Measurements from ENCODE around the gene ABCC10. TPM values are rescaled to one million over a fixed set of nuclear protein-coding genes. Genes with fewer than 3 reads are reported as not detected.

The ABCC10 gene
- polyA plus RNA-seq, 1 donor from 2014 or later, result 22.4 TPM

- TF ChIP-seq TAF1 (IDR thresholded peaks at IDR 0.05; ENCODE audit: low read depth) (no peak), CTCF (IDR thresholded peaks at IDR 0.05; ENCODE audit: poor library complexity, severe bottlenecking) (no peak), POLR2AphosphoS5 (IDR thresholded peaks at IDR 0.05) (no peak), SMC3 (conservative IDR thresholded peaks at IDR 0.05; ENCODE audit: poor library complexity) (no peak), EZH2 (IDR thresholded peaks at IDR 0.05; ENCODE audit: borderline replicate concordance, insufficient read depth, low read length, poor library complexity, severe bottlenecking) (no peak), MXI1 (conservative IDR thresholded peaks at IDR 0.05; ENCODE audit: poor library complexity, severe bottlenecking) (no peak), EP300 (conservative IDR thresholded peaks at IDR 0.05; ENCODE audit: poor library complexity, severe bottlenecking) (no peak)
- TF ChIP-seq, protein P1, sequence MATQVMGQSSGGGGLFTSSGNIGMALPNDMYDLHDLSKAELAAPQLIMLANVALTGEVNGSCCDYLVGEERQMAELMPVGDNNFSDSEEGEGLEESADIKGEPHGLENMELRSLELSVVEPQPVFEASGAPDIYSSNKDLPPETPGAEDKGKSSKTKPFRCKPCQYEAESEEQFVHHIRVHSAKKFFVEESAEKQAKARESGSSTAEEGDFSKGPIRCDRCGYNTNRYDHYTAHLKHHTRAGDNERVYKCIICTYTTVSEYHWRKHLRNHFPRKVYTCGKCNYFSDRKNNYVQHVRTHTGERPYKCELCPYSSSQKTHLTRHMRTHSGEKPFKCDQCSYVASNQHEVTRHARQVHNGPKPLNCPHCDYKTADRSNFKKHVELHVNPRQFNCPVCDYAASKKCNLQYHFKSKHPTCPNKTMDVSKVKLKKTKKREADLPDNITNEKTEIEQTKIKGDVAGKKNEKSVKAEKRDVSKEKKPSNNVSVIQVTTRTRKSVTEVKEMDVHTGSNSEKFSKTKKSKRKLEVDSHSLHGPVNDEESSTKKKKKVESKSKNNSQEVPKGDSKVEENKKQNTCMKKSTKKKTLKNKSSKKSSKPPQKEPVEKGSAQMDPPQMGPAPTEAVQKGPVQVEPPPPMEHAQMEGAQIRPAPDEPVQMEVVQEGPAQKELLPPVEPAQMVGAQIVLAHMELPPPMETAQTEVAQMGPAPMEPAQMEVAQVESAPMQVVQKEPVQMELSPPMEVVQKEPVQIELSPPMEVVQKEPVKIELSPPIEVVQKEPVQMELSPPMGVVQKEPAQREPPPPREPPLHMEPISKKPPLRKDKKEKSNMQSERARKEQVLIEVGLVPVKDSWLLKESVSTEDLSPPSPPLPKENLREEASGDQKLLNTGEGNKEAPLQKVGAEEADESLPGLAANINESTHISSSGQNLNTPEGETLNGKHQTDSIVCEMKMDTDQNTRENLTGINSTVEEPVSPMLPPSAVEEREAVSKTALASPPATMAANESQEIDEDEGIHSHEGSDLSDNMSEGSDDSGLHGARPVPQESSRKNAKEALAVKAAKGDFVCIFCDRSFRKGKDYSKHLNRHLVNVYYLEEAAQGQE (IDR thresholded peaks at IDR 0.05; ENCODE audit: borderline replicate concordance), result no peak
- no peaks in the 10 kb centered on the region for H3K79me2 ChIP-seq (replicated peaks; ENCODE audit: insufficient read depth, low read length)
- no peaks in the 10 kb centered on the region for H3K36me3 ChIP-seq (ENCODE audit: insufficient read depth, low read length)
- H3K27me3 ChIP-seq (ENCODE audit: insufficient read depth, low read depth, low read length), result no peaks in the 10 kb centered on the region
- no peak overlapping the region for H3K4me3 ChIP-seq (ENCODE audit: low read length)
- H3K4me2 ChIP-seq (ENCODE audit: low read length), result no peak overlapping the region
- H3K27ac ChIP-seq (ENCODE audit: low read length), result no peak overlapping the region
- H3K9me3 ChIP-seq (ENCODE audit: low read length), result no peaks in the 10 kb centered on the region
- no peaks in the 10 kb centered on the region for H4K20me1 ChIP-seq (ENCODE audit: insufficient read depth)
- H3F3A ChIP-seq (ENCODE audit: insufficient read depth, low read length, poor library complexity, severe bottlenecking), result no peaks in the 10 kb centered on the region
- H3K9me2 ChIP-seq (ENCODE audit: insufficient read depth, low read length), result no peaks in the 10 kb centered on the region
- no peak overlapping the region for H2AFZ ChIP-seq (ENCODE audit: low read depth, low read length)
- H3K9ac ChIP-seq (ENCODE audit: low read length), result no peak overlapping the region
Measured at GRCh38 chr6:43499028-43499815, 71.9 kb downstream of the ABCC10 start.

Small RNAs within 50 kb of the gene (small RNA-seq; reads per million reads assigned to genes)
- gene MIR6780B, result 0 to 0.03 (median 0) reads per million in 3 experiments
- gene RNU6-1113P, result 0 reads per million in 3 experiments

Other genes starting within 250 kb of the ABCC10 start
- gene CUL9, start 245.3 kb upstream of the ABCC10 start, polyA plus RNA-seq, result 65.0 and 79.0 TPM in 2 replicates
- 48.3 and 65.5 TPM in 2 replicates for gene DNPH1, start 198.1 kb upstream of the ABCC10 start, polyA plus RNA-seq
- gene TTBK1, start 184.1 kb upstream of the ABCC10 start, polyA plus RNA-seq, result 4.2 and 6.8 TPM in 2 replicates
- 2.3 and 2.4 TPM in 2 replicates for gene SLC22A7, start 129.3 kb upstream of the ABCC10 start, polyA plus RNA-seq
- gene CRIP3, start 118.7 kb upstream of the ABCC10 start, polyA plus RNA-seq, result 3.7 and 11.6 TPM in 2 replicates
- 11.7 and 16.1 TPM in 2 replicates for gene ZNF318, start 57.9 kb upstream of the ABCC10 start, polyA plus RNA-seq
- 17.2 and 19.8 TPM in 2 replicates for gene DLK2, start 28.0 kb downstream of the ABCC10 start, polyA plus RNA-seq
- 11.4 and 12.6 TPM in 2 replicates for gene TJAP1, start 50.0 kb downstream of the ABCC10 start, polyA plus RNA-seq
- gene LRRC73, start 82.8 kb downstream of the ABCC10 start, polyA plus RNA-seq, result 4.7 and 6.9 TPM in 2 replicates
- gene YIPF3, start 89.4 kb downstream of the ABCC10 start, polyA plus RNA-seq, result 236 and 244 TPM in 2 replicates
- 62.0 and 88.7 TPM in 2 replicates for gene POLR1C, start 89.5 kb downstream of the ABCC10 start, polyA plus RNA-seq
- 28.5 and 36.0 TPM in 2 replicates for gene XPO5, start 148.5 kb downstream of the ABCC10 start, polyA plus RNA-seq
- gene POLH, start 148.6 kb downstream of the ABCC10 start, polyA plus RNA-seq, result 6.5 and 9.1 TPM in 2 replicates
- gene GTPBP2, start 201.7 kb downstream of the ABCC10 start, polyA plus RNA-seq, result 103 and 117 TPM in 2 replicates
- 43.2 and 64.2 TPM in 2 replicates for gene MAD2L1BP, start 208.3 kb downstream of the ABCC10 start, polyA plus RNA-seq
- 0.88 and 1.8 TPM in 2 replicates for gene RSPH9, start 217.5 kb downstream of the ABCC10 start, polyA plus RNA-seq

Measured in neural cell (in vitro differentiated cells).